ENCODE measurements around the gene NPB. TPM values are rescaled to one million over a fixed set of nuclear protein-coding genes. Genes with fewer than 3 reads are reported as not detected.

NPB gene
- total RNA-seq, result 1 to 10 TPM; 1.1 to 4.4 TPM
- polyA plus RNA-seq (ENCODE audit: insufficient read length in 2 of 2), result 1 to 10 TPM; 2.1 to 3.8 TPM
- long read RNA-seq, donor 1, transcript NPB-202 (1 exons, 2,154 nt), result minor isoform, 9 of 24 reads
- long read RNA-seq, donor 1, transcript NPB-201 (2 exons, 704 nt), result major isoform, 15 of 24 reads
- long read RNA-seq, donor 1, partial matches to known transcripts, result 0 of 24 reads
- long read RNA-seq, donor 1, other reads (novel, unspliced or antisense), result 0 of 24 reads
- long read RNA-seq, donor 2, transcript NPB-201 (2 exons, 704 nt), result major isoform, 9 of 12 reads
- long read RNA-seq, donor 2, partial matches to known transcripts, result 0 of 12 reads
- long read RNA-seq, donor 2, other reads (novel, unspliced or antisense), result 0 of 12 reads
- long read RNA-seq, donor 3, transcript NPB-201 (2 exons, 704 nt), result major isoform, 11 of 14 reads
- long read RNA-seq, donor 3, partial matches to known transcripts, result 0 of 14 reads
- long read RNA-seq, donor 3, other reads (novel, unspliced or antisense), result 0 of 14 reads
- long read RNA-seq, donor 4, partial matches to known transcripts, result 0 of 6 reads
- long read RNA-seq, donor 4, other reads (novel, unspliced or antisense), result 0 of 6 reads

DNA sequence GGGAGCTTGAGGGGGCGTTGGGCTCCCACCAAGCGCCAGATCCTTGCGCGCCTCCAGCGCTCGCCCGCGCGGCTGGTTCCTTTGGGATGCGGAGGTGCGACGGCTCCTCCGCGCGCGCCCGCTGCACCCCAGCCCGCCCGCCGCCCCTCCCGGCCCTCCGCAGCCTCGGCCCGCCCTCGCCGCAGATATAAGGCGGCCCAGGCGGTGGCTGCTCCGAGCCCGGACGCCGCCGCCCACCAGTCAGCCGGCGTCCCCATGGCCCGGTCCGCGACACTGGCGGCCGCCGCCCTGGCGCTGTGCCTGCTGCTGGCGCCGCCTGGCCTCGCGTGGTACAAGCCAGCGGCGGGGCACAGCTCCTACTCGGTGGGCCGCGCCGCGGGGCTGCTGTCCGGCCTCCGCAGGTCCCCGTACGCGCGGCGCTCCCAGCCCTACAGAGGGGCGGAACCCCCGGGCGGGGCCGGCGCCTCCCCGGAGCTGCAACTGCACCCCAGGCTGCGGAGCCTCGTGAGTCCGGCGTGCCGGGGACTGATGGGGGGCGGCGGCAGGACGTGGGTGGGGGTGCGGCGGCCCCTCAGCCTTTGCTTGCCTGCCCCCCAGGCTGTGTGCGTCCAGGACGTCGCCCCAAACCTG lies at the start of gene NPB:
Gene NPB, plus strand, starts transcription at position 216 of the 630 bp plus-strand sequence. Its CDS starts 40 bp downstream, at position 256.
- Histone ChIP-seq H3K9me3 (ENCODE audit: control insufficient read depth, insufficient read depth, low read length) (no peaks in the 10 kb centered on the region), H3K27me3 (ENCODE audit: control insufficient read depth, insufficient read depth, low read length) (peaks cover 3% of the 10 kb centered on the region), H3K36me3 (ENCODE audit: control insufficient read depth, insufficient read depth, low read length) (peaks cover 90% of the 10 kb centered on the region), H3K4me3 (ENCODE audit: low read depth, low read length) (no peak within 1 kb of the TSS), H3K27ac (ENCODE audit: low read depth, low read length) (no peak within 1 kb of the TSS), H3K4me1 (ENCODE audit: control insufficient read depth, insufficient read depth, low read length) (peaks cover 21% of the 10 kb centered on the region)
- WGBS (ENCODE audit: insufficient coverage), result under 1% methylated on average over 79 of the region's 79 CpGs
- peak in 2 of 6 donors; percentile 41 to 59 for DNase-seq (ENCODE audit: low read depth in 4 of 6, low spot score in 6 of 6)

DNA sequence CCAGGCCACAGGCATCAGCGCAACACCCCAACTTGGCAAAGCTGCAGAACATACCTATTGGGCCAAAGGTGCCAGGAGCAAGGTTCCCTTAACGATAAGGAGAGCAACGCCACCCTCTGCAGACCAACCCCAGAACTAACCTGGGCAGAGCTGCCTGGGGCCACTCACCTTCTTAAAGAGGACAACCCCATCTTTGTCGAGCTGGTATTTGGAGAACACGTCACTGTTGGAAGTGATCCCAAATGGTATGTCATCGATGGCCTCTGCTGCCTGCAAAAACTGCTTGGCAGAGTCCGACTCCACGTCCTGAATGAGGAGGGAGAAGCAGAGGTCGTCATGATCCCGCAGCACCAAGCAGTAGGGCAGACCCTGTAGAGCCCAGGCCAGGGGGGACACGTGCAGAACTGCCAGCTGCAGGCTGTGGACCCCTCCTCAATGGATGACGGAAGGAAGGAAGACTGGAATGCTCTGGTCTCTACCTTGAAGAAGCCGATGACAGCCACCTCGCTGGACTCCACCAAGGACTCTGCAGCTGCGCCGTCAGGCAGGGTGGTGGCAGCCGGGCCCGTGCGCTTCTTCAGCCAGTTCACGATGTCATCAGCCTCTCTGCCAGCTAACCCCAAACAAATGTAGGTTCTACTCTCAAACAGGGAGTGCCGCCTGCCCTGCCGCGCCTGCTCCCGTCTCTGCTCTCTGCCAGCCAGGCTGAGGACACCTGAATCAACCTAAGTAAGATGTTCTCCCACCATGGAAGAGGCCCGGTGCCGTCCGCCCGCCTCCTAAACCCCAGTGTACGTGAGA lies 46.9 kb upstream of the NPB start:
- no peak for DNase-seq (ENCODE audit: low read depth in 4 of 6, low spot score in 6 of 6)
- Histone ChIP-seq H3K27me3 (ENCODE audit: control insufficient read depth, insufficient read depth, low read length) (no peaks in the 10 kb centered on the region), H3K4me1 (ENCODE audit: control insufficient read depth, insufficient read depth, low read length) (peaks cover 18% of the 10 kb centered on the region), H3K27ac (ENCODE audit: low read depth, low read length) (no peak overlapping the region), H3K4me3 (ENCODE audit: low read depth, low read length) (no peak overlapping the region), H3K9me3 (ENCODE audit: control insufficient read depth, insufficient read depth, low read length) (no peaks in the 10 kb centered on the region), H3K36me3 (ENCODE audit: control insufficient read depth, insufficient read depth, low read length) (peaks cover 86% of the 10 kb centered on the region)
- 94% methylated on average over 19 of the region's 29 CpGs for WGBS (ENCODE audit: insufficient coverage)

DNA sequence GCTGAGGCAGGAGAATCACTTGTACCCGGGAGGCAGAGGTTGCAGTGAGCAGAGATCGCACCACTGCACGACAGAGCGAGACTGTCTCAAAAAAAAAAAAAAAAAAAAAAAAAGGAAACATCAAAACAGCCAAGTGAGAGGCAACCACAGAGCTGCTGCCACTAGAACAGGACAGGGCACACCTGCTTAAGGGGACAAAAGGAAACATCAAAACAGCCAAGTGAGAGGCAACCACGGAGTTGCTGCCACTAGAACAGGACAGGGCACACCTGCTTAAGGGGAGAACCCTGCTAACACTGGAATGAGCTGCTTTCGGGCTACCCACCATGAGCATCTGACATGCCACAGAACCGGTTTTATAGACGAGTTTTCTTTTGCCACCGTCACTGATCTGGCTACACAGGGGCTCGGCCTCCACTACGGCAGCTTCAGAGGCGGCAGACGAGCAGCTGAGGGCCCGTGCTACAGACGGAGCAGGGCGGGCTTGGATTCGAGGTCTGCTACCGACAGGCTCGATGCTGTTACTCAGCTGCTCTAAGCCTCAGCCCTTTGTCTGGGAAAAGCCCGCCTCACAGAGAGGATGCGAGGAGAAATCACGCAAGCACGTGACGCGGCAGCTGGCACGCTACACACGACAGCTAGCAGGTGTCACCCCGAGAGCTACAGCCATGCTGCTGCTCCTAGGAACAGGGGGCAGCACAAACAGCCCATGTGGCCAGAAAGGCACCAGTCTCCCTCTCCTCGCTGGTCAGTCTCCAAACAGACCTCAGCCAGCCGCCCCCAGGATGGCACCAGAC lies 43.7 kb upstream of the NPB start:
- peaks cover 56% of the 10 kb centered on the region for H3K36me3 ChIP-seq (ENCODE audit: control insufficient read depth, insufficient read depth, low read length)
- no peaks in the 10 kb centered on the region for H3K9me3 ChIP-seq (ENCODE audit: control insufficient read depth, insufficient read depth, low read length)
- H3K27ac ChIP-seq (ENCODE audit: low read depth, low read length), result no peak overlapping the region
- WGBS (ENCODE audit: insufficient coverage), result 93% methylated on average over 26 of the region's 30 CpGs
- no peak overlapping the region for H3K4me3 ChIP-seq (ENCODE audit: low read depth, low read length)
- no peaks in the 10 kb centered on the region for H3K27me3 ChIP-seq (ENCODE audit: control insufficient read depth, insufficient read depth, low read length)
- H3K4me1 ChIP-seq (ENCODE audit: control insufficient read depth, insufficient read depth, low read length), result peaks cover 35% of the 10 kb centered on the region
- no peak for DNase-seq (ENCODE audit: low read depth in 4 of 6, low spot score in 6 of 6)

DNA sequence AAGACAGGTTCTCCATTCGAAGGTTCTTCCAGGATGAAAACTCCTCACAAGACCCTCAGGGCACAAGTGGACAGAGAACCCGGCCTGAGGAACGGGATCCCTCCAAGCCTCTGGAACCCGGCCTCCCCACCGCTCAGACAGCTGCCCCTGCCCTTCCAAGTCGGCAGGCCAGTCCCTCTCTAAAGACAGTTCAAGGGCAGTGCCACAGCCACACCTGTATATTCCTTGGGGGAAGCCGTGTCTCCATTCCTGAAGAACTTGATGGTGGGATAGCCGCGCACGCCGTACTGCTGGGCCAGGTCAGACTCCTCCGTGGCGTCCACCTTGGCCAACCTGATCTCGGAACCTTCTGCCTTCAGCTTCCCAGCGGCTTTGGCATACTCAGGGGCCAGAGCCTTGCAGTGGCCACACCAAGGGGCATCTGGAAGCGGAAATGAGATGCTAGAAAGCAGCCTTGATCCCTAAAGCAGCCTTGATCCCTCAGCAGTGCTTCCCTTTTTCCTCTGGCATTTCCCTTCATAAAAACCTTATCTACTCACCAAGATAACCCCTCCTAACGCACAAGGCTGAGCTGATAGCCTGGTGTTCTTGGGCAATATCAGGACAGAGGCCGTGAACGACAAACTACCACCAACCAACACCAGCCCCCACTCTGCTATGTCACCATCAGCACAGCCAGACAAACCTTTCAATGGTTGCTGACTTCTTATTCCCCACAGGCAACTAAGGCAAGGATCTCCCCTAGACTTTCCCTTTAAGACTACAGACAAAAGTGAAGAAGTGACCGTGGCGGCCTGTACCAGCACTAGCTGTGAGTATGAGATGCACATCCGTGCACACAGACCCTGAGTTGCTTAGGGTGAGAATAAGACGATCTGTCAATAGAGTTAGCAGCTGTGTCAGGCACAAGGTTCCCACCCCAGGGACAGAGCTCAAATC lies 42.8 kb upstream of the NPB start:
- H3K4me3 ChIP-seq (ENCODE audit: low read depth, low read length), result peak overlapping the region; percentile 69
- H3K9me3 ChIP-seq (ENCODE audit: control insufficient read depth, insufficient read depth, low read length), result no peaks in the 10 kb centered on the region
- 69% methylated on average over 23 of the region's 23 CpGs for WGBS (ENCODE audit: insufficient coverage)
- DNase-seq (ENCODE audit: low read depth in 4 of 6, low spot score in 6 of 6), result no peak
- no peaks in the 10 kb centered on the region for H3K27me3 ChIP-seq (ENCODE audit: control insufficient read depth, insufficient read depth, low read length)
- peaks cover 54% of the 10 kb centered on the region for H3K36me3 ChIP-seq (ENCODE audit: control insufficient read depth, insufficient read depth, low read length)
- peaks cover 35% of the 10 kb centered on the region for H3K4me1 ChIP-seq (ENCODE audit: control insufficient read depth, insufficient read depth, low read length)
- peak overlapping the region; percentile 64 for H3K27ac ChIP-seq (ENCODE audit: low read depth, low read length)

DNA sequence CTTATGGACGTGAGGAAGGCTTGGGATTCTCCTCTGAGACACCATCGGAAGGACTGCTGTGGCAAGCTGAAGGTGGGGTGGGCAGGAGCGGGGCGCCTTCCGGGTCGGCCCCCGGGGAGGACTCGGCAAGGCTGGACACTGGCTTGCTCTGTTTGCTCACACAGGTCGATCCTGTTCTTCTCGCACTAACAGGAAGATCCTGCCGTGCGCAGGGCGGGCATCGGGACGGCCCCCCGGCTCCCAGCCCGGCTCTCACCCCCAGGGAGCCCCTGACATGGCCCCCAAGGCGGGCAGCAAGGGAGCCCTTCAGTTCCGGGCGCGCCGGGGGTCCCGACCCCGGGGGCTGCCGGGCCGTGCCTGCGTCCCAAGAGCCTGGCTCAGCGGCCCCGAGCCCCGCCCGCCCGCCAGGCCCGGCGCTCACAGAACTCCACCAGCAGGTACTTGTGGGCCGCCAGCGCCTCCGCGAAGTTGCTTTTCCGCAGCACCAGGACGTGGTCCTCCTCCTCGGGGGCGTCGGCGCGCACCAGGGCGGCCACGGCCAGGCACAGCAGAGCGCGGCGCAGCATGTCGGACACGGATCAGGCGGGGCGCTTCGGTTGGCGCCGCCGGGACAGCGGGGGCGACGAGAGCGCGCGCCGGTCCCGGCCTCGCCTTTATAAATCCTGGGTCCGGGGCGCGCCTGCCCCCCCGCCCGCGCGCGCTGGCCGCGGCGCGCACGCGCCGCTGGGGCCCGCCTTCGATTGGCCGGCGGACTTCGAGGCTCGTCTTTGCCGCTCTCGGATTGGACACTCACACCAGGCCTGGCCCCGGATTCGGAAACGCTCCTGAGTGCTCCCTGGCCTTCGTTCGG lies 41.9 kb upstream of the NPB start, which contains the start of gene P4HB:
Gene P4HB, minus strand, starts transcription at position 630 of the 850 bp plus-strand sequence. Its CDS starts 64 bp downstream, at position 566.
- H3K27me3 ChIP-seq (ENCODE audit: control insufficient read depth, insufficient read depth, low read length), result no peaks in the 10 kb centered on the region
- under 1% methylated on average over 95 of the region's 95 CpGs for WGBS (ENCODE audit: insufficient coverage)
- DNase-seq (ENCODE audit: low read depth in 4 of 6, low spot score in 6 of 6), result no peak
- H3K27ac ChIP-seq (ENCODE audit: low read depth, low read length), result peak within 1 kb of the TSS; percentile 79
- H3K4me1 ChIP-seq (ENCODE audit: control insufficient read depth, insufficient read depth, low read length), result peaks cover 35% of the 10 kb centered on the region
- H3K4me3 ChIP-seq (ENCODE audit: low read depth, low read length), result peak within 1 kb of the TSS; percentile 80
- H3K36me3 ChIP-seq (ENCODE audit: control insufficient read depth, insufficient read depth, low read length), result peaks cover 54% of the 10 kb centered on the region
- H3K9me3 ChIP-seq (ENCODE audit: control insufficient read depth, insufficient read depth, low read length), result no peaks in the 10 kb centered on the region

DNA sequence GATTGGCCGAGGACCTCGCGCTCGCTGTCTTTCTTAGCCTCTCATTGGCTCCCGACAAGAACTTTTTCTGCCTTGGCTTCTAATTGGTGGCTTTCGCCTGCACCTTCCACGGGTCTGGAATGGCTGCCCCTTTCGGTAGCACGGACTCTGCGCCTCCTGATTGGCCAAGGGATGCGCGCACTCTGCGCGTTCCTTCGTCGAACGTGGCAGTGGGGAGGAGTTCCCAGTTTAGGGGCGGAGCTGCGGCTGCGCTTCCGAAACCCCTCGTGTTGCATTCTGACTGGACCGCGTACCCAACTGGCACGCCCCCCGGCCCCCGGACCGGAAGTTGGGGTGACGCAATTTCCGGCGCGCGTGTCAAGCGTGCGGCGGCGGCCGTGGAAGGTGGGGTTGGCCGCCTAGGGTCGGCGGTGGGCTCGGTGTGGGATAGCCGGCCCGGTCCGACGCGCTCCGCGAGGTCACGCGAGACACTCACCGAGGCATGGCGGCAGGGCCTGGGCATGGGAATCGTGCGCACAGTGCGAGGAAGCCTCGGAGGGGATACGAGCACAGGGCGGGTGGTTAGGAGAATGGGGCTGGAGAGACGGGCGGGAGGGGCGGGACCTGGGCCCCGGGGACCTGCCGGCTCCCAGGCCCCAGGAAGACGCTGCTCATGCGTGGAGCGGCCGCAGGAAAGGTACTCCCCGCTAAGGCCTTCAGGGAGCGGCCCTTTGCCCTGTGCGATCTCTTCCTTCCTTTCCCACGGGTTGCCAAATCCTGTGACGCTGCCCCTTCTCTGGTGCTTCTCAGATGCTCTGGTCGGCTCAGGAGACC lies 41.1 kb upstream of the NPB start:
- WGBS (ENCODE audit: insufficient coverage), result under 1% methylated on average over 72 of the region's 74 CpGs
- peaks cover 35% of the 10 kb centered on the region for H3K4me1 ChIP-seq (ENCODE audit: control insufficient read depth, insufficient read depth, low read length)

DNA sequence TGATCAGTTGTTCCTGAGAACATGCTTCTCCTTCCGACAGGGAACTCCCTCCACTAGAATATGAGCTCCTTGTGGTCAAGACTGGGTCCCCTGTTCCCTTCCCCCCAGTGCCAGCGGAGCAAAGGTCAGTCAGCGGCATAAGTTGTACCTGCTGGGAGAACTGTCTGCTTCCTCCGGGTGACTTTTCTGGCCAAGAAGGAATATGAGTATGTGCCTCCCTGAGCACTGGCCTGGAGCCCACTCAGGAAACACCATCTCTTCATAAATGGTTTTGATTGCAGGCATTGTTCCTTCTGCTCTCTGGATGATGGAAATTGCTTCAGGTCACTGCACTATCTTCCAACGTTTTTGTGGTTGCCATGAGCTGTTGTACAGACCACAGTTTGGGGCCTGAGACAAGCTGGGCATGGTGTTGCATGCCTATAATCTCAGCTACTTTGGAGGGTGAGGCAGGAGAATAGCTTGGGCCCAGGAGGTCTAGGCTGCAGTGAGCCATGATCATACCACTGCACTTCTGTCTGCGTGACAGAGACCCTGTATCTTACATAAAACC lies 38.8 kb upstream of the NPB start:
- peaks cover 44% of the 10 kb centered on the region for H3K4me1 ChIP-seq (ENCODE audit: control insufficient read depth, insufficient read depth, low read length)
- DNase-seq (ENCODE audit: low read depth in 4 of 6, low spot score in 6 of 6), result no peak
- no peak overlapping the region for H3K4me3 ChIP-seq (ENCODE audit: low read depth, low read length)
- H3K9me3 ChIP-seq (ENCODE audit: control insufficient read depth, insufficient read depth, low read length), result no peaks in the 10 kb centered on the region
- 95% methylated on average over 4 of the region's 6 CpGs for WGBS (ENCODE audit: insufficient coverage)
- no peak overlapping the region for H3K27ac ChIP-seq (ENCODE audit: low read depth, low read length)
- H3K36me3 ChIP-seq (ENCODE audit: control insufficient read depth, insufficient read depth, low read length), result peaks cover 56% of the 10 kb centered on the region
- H3K27me3 ChIP-seq (ENCODE audit: control insufficient read depth, insufficient read depth, low read length), result no peaks in the 10 kb centered on the region

More for the DNA sequence above, 41.1 kb upstream of the NPB start:
- peak; percentile 99 to 100 (median 100) for DNase-seq (ENCODE audit: low read depth in 4 of 6, low spot score in 6 of 6)
- H3K36me3 ChIP-seq (ENCODE audit: control insufficient read depth, insufficient read depth, low read length), result peaks cover 54% of the 10 kb centered on the region
- no peaks in the 10 kb centered on the region for H3K9me3 ChIP-seq (ENCODE audit: control insufficient read depth, insufficient read depth, low read length)
- H3K27ac ChIP-seq (ENCODE audit: low read depth, low read length), result peak overlapping the region; percentile 79
- no peaks in the 10 kb centered on the region for H3K27me3 ChIP-seq (ENCODE audit: control insufficient read depth, insufficient read depth, low read length)
- peak overlapping the region; percentile 80 for H3K4me3 ChIP-seq (ENCODE audit: low read depth, low read length)
